ENCODE data around the gene GIT1.

GIT1 gene

DNA sequence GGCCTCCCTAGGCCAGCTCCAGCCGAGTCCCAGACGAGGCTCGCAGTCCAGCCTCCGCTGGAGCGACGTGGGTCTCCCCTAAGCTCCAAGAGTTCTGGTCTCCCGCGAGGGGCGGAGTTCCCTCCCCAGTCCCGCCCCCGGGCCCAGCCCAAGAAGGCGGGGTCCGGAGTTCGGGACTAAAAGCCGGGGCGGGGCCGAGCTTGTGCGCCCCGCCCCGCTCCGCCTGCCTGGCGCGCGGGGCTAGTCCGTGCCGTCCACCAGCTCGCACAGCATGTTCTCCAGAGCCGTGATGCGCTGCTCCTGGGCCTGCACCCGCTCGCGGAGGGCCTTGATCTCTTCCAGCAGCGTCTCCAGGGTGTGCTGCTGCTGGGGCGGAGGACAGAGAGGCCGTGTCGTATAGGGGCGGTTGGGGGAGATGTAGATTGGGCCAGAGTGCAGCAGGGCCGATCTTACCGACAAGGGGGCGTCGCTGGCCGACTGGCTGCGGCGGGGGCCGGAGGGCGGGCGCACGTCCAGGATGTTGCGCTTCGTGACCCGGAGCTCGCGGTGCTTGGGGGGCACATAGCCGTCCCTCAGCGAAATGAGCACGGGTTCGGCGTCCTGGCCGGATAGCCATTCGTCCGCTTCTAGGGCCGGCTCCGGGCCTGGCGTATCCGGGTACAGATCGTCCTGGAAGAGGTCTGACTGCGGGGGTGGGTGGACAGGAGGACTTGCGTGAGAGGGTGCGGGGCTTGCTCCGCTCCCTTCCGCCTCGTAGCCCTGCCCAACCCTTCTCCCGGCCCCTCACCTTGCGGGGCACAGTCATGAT, 26.2 kb upstream of the GIT1 start:
- DNase-seq (ENCODE audit: extremely low read depth in 1 of 2, low read depth in 1 of 2): peak; percentile 71 to 73

DNA sequence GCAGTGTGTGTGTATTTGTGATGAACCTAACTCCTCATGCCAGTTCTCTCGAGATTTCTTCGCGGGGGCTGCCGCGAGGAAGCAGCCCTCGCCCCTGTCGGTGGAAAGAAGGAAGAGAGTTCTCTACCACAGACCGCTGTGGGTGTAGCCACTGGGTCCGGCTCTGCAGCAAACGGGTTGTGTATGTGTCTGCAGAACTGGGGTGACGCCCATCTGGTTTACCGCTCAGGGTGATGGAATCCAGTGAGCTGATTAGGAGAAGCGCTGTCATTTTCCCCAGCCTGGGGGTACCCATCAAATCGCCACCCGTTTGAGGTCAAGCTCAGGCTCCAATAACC, 25.6 kb upstream of the GIT1 start:
- peak in 1 of 2 donors; percentile 67 for DNase-seq (ENCODE audit: extremely low read depth in 1 of 2, low read depth in 1 of 2)

DNA sequence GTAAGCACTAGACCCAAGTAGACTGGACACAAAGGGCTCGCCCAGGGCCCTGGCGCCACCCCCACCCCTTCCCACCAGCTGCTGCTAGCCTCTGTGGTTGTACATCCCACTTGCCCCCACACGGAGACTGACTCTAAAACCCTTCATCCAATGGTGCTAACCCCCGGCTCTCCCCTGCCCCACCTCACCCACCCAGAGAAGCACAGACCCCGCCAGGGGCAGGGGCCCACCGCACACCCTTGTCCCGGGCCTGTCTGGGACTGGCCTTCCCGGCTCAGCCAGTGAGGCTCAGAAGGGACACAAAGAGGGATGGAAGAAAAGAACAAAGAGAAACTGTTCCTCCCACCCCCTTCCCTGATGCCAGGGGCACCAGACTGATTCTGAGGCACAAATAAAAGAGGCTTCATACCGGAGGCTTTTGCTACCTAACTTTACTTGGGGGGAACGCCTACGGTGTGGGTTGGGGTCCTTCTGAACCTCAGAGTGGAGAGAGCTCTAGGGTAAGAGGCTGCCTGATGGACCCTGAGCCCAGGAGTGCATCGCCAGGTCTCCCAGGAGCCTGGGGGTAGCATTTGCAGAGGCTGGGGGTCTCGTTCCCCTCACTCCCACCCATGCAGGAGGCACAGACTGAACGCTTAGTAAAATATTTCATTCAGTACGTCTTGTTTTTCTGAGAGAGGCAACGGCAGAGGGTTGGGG, 25.1 kb upstream of the GIT1 start:
- no peak for DNase-seq (ENCODE audit: extremely low read depth in 1 of 2, low read depth in 1 of 2)

DNA sequence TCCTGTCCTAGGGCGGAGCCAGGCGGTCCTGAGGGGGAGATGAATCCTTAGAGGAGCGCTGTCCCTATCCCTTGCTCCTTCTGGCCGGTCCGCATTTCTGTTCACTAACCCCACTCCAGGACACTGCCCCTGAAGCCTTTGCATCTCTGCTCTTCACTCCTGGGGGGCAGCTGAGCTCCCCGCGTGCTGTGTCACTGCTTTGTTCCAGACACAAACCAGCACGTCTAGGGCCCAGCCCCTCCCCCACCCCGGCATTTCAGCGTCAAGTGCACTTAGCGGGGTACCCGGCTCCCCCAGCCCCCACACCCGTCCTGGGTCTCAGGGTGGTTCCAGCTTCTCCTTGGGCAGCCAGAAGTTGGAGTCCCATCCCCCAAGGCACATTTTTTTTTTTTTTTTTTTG, 24.4 kb upstream of the GIT1 start:
- DNase-seq (ENCODE audit: extremely low read depth in 1 of 2, low read depth in 1 of 2): no peak

DNA sequence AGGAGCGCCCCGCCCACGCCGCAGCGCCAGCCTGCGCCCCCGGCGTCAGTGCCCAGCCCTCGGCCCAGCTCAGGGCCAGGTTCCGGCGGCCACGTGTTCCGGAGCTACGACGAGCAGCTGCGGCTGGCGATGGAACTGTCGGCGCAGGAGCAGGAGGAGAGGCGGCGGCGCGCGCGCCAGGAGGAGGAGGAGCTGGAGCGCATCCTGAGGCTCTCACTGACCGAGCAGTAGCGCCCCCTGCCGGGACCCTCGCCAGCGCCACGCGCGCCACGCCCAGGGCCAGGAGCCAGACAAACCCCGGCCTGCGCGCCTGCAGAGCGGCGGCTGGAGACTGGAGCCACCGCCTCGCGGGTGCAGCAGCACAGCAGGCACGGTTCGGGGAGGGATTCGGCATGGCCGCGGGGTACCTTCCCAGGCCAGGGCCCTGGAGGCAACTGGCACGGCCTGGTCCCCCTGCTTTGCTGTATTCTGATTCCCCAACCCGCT, 23.9 kb upstream of the GIT1 start:
- peak; percentile 89 for DNase-seq (ENCODE audit: extremely low read depth in 1 of 2, low read depth in 1 of 2)

DNA sequence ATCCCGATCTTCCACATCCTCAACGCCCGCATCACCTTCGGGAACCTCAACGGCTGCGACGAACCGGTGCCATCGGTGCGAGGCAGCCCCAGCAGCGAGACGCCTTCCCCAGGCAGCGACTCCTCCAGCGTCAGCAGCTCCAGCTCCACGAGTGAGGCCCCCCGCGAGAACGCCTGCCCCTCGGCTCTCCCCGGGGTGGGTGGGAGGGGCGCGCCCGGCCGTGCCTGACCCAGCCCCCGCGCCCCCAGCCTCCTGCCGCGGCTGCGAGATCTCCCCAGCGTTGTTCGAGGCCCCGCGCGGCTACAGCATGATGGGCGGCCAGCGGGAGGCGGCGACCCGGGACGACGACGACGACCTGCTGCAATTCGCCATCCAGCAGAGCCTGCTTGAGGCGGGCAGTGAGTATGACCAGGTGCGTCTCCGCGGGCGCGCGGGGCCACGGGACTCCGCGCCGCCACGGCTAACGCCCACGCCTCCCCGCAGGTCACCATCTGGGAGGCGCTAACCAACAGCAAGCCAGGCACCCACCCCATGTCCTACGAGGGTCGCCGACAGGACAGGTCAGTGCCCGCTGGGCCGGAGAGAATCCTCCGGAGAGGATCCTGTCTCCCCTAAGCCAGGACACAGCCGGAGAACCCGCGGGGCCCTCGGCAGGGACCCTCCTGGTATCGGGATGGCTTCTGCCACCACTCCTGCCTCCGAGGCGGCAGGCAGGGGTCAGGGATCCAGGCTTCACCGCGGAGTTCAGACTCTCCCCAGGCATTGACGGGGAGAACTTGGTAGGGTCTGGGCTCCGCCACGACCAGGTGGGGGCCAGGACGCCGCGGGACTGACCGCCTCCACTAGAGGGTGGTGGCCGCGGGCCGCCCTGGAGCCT, 23.2 kb upstream of the GIT1 start:
- no peak for DNase-seq (ENCODE audit: extremely low read depth in 1 of 2, low read depth in 1 of 2)

DNA sequence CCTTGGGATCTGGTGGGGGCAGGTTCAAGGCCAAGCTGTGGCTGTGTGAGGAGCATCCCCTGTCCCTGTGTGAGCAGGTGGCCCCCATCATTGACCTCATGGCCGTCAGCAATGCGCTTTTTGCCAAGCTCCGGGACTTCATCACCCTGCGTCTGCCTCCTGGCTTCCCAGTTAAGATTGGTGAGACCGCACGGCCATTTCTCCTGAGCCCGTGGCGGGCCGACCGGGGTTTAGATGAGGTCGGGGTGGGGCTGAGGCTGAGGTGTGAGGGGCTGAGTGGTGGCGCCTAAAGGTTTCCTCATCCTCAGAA, 22.6 kb upstream of the GIT1 start:
- DNase-seq (ENCODE audit: extremely low read depth in 1 of 2, low read depth in 1 of 2): no peak

DNA sequence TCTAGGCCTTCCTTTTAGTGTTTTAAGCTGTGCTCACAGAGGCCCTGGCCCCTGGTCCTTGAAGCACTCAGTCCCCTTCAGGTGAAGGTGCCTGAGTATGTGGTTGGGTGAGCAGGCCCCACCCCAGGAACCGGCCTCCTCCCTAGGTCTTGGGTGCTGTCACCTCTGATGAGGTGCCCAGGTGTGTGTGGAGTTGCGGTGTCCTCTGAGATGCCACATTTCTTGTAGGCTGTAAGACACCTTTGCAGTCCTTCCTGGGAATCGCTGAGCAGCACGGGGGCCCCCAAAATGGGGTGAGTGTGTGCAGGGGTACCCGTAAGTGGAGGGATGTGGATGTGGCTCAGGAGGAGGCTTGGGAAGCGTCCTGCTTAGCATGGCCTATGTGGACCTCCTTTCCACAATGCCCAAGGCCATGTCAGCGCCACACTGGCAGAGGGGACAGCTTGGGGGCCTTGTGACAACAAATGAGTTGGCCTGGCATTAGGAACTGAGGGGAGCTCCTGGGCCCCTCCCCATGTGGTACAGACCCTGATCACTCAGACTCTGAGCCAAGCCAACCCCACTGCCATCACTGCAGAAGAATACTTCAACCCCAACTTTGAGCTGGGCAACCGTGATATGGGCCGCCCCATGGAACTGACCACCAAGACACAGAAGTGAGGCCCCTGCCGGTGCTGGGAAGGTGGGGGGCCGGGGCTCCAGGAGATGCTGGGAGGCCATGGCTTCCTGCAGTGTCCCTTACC, 22.1 kb upstream of the GIT1 start:
- DNase-seq (ENCODE audit: extremely low read depth in 1 of 2, low read depth in 1 of 2): no peak

DNA sequence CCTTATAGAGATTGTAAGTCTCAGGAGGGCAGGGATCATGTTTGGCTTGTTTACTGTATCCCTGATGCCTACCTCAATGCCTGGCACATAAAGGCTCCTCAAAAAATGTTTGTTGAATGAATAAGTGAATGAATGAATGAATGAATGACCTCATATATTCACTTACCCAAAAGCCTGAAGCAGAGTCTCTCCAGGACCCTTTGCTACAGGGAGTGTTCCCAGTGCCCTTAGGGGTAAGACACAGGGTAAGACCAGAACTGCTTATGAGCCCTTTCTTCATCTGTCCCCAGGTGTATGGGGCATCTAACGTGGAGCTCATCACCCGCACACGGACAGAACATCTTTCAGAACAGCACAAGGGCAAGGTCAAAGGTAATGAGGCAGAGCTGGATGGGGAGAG, 20.9 kb upstream of the GIT1 start:
- no peak for DNase-seq (ENCODE audit: extremely low read depth in 1 of 2, low read depth in 1 of 2)

DNA sequence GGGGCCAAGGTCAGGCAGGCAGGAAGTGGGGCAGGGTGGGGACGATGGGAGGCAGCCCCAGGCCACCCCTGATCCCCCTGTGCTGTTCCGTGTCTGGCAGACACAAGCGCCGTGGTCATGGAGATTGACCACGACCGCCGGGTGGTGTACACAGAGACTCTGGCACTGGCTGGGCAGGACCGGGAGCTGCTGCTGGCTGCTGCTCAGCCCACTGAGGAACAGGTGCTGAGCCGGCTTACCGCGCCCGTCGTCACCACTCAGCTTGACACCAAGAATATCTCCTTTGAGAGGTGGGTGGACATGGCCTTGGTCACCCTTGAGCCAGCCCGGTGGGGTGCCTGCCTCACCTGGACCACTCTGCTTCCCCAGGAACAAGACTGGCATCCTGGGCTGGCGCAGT, 19.5 kb upstream of the GIT1 start:
- DNase-seq (ENCODE audit: extremely low read depth in 1 of 2, low read depth in 1 of 2): no peak

DNA sequence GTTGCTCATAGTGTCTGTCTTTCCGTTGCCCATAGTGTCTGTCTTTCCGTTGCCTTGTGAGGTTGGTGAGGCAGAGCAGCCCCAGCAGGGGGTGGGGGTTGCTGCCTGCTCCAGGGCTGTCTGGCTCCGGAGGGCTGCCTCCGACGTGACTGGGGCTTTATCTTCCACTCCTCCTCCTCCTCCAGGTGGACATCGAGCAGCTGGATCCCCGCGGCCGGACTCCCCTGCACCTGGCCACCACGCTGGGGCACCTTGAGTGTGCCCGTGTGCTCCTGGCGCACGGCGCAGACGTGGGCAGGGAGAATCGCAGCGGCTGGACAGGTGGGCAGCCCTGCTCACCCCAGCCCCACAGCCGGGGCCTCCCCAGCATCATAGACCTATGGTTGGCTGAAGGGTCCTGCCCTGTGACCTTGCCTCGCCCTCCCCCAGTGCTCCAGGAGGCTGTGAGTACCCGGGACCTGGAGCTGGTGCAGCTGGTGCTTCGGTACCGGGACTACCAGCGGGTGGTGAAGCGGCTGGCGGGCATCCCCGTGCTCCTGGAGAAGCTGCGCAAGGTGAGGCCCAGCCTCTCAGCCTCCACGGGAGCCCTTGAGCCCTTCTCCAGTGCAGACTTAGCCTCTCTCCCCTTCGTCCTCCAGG, 18.2 kb upstream of the GIT1 start:
- DNase-seq (ENCODE audit: extremely low read depth in 1 of 2, low read depth in 1 of 2): no peak

DNA sequence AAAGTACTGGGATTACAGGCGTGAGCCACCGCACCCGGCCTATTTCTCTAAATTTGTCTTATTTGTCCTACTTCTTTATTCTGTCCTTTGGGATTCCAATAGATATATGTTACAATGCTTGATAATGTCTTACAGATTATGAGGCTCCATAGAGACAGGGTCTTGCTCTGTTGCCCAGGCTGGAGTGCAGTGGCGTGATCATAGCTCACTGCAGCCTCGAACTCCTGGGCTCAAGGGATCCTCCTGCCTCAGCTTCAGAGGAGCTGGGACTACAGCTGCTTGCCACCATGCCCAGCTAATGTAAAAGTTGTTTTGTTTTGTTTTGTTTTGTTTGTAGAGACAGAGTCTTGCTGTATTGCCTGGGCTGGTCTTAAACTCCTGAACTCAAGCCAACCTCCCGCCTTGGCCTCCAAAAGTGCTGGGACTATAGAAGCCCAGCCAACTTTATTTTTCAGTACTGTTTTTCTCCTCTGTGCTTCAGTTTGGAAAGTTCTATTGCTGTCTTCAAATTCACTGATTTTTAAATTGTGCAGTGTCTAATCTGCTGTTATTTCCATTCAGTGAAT, 13.7 kb upstream of the GIT1 start:
- DNase-seq (ENCODE audit: extremely low read depth in 1 of 2, low read depth in 1 of 2): no peak

DNA sequence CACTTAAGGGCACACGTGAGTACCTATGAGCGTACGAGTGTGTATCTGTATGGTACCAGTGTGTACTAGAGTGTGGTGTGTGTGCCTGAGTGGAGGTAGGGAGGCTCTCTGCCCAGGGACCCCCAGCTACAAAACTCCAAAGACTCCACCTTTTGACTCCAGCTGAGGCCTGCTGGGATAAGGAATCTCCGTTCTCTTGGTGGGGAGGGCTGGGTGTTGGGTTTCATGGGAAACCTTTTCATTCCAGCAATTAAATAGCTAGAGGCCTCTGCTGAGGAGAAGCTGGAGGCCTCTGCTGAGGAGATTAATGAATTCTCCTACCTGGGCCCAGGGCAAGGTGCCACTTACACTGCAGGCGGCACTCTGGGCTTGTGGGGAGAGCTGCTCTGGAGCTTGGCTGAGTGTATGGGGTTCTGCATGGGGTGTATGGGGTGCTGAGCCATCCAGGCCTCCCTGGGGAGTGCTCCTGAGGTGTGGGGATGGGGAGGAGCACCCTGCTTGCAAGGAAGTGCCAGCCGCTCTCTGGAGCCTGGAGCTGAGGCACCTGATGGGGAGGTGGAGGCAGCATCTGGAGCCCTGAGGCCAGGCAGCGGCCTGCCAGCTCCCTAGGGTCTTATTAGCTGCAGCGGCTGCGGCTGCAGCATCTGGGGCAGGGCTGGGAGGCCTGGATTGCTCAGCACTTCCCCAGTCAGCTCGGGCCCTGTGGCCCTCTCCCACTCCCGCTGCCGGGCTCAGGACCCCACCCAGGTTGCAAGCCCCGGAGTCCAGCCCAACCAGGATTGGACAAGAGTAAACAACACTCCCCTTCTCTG, 8.1 kb upstream of the GIT1 start:
- DNase-seq (ENCODE audit: extremely low read depth in 1 of 2, low read depth in 1 of 2): no peak

DNA sequence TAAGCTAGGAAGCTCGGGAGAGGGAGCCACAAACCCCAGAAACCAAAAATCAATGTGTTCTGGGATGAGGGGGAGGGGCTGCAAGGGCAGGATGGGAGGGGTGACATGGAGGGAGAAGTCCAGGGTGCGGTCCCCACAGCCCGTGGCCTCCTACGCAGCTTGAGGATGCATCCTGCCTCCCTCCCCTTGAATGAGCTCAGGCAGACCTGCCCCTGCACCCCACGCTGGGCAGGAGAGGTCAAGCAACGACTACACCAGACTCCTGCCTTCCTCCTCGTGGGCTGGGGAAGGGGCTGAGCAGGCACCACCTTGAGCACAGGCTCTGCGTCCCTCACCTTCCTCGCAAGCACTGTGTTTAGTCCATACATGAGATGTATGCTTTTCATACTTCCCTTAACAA, 7.4 kb upstream of the GIT1 start:
- DNase-seq (ENCODE audit: extremely low read depth in 1 of 2, low read depth in 1 of 2): no peak

DNA sequence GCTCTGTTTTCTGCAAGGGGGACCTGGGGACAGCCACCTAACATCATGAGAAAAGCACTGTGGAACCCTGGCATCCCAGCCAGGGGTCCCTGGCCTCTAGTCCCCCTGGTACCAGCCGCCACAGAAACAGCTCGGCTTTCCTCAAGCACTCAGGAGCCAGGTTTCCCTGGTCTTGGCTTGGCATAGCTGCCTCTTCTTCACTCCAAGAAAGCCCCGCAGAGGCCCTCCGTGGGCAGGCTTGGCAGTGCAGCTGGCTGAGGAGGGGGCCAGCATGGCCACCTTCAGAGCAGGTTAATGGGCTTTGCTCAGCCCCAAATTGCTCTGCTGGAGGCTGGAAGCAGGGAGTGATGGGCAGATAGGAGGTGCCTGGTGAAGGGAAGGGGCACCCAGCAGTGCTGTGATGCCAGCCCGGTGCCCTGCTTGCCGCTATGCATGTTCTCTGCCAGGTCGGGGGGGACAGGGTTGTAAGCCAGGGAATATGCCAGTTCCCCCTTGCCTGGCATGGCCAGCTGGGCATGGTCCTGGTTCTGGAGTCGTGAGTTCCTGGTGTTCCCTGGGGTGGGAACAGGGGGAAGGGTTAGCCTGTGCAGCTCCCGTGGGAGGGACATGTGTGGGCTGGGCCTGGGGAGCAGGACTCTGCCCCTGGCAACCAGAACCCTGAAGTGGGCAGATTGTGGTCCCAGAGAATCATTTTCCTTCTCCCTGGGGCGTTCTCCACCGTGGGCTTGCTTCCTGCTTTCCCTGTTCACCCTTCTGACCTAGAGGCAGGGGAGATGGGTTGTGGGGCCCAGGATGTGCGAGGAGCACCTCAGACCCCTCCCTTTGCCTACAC, 6.7 kb upstream of the GIT1 start:
- no peak for DNase-seq (ENCODE audit: extremely low read depth in 1 of 2, low read depth in 1 of 2)

DNA sequence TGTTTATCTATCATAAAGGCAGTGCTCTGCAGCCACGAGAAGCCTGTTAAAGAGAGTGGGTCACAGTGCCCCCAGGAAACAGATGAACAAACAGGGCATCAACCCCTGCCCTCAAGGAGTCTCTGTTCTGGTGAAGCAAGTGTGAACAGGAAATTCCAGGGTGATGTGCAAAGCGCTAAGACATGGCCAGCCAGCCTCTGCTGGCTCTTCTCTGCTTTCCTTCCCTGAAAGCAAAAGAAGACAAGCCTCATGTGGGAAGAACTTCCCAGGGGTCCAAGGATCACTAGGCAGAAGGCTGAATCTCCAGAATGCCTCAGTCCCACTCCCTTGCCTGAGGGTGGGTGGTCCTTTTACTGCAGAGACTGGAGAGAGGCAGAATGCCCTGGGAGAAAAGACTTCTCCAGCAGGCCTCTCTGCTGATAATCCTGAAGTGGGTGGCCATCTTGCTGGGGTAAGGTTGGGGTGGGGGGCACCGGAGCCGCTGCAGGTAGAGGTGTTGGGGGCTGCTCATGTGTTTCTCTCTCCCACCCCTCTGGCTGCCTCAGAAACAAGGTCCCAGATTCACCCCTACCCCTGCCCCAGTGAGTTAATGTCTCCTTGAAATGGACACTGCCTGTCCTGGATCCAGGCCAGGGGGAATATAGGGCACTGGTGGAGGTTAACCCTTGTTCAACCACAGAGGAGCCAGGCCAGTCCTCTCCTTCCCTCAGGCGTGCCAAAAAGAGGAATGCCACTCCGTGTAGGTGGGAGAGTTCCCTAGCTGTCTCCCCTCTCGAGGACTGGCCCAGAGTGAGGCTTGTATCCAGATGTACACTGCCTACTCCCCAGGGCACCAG, 5.9 kb upstream of the GIT1 start:
- no peak for DNase-seq (ENCODE audit: extremely low read depth in 1 of 2, low read depth in 1 of 2)

DNA sequence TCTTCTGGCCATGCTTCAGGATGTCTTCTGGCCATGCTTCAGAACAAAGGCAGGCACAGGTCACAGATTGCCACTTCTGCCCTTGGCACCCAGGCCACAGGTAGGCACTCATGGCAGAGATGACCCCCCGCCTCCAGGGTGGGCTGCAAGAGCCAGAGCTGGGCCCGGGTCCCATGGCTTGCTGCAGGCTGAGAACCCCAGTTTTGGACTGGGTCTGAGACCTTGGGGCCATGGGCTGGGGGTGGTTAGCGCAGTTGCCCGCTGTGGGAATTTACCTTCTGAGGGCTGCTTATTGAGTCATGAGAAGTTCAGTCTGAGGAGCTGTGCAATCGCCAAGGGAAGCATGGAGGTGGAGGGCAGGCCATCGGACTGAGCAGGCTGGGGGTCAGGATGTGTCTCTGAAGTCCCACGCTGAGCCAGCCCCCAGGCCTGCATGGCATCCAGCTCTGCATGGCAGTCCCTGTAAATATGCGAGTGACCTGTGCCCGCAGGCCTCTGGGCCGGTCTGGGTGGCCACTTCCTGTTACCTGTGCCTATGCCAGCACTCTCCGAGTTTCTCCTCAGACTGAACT, 5.2 kb upstream of the GIT1 start:
- no peak for DNase-seq (ENCODE audit: extremely low read depth in 1 of 2, low read depth in 1 of 2)

Measured in stimulated activated CD8-positive, alpha-beta memory T cell treated with anti-CD3 and anti-CD28 coated beads, Interleukin-7, amount 100 ng/mL, for 48 hours (primary cell).